Endothelial cell of umbilical vein (primary cell): ENCODE measurements around the gene NPNT. TPM values are rescaled to one million over a fixed set of nuclear protein-coding genes. Genes with fewer than 3 reads are reported as not detected.

Experiments
- BruUV-seq: library from RNA; stranded (reverse); fragments of 400-500 nt; replicated peaks from 2 replicates; lab custom pipeline; 2021; lab: Mats Ljungman, UMichigan
- CTCF ChIA-PET: fragments of 300-600, 350-600 bp; sonication (Branson Sonifier 250); formaldehyde crosslinking; loops from one replicate; lab custom pipeline; 2021; ENCODE audit warnings: antibody characterized with exemption, inconsistent platforms; lab: Charles Lee
- POLR2A ChIA-PET: fragments of 300-600, 350-600 bp; sonication (Branson Sonifier 250); formaldehyde crosslinking; loops from one replicate; lab custom pipeline; 2021; ENCODE audit warnings: antibody characterized with exemption, inconsistent platforms; lab: Charles Lee
- DNase-seq: peaks from one replicate; pipeline ENCODE4 v3.0.0-alpha.2; 2011; ENCODE audit warnings: low read depth, low spot score
- FAIRE-seq: peaks from 2 replicates; lab custom pipeline; 2011; peaks lifted over from hg19 to GRCh38; lab: Jason Lieb, UNC
- H2AFZ ChIP-seq: 2 replicates; pipeline ENCODE4 v1.6.0; 2012; ENCODE audit warnings: low read depth, low read length, control low read depth, inconsistent platforms
- H3K27ac ChIP-seq: 2 replicates; pipeline ENCODE4 v1.5.1; 2011; ENCODE audit warnings: low read depth, mild to moderate bottlenecking, control low read depth, low read length, moderate library complexity; ENCODE audit not compliant: insufficient read depth
- H3K27me3 ChIP-seq, 2 experiments: 2 replicates each; pipeline versions ENCODE4 v1.6.0 to v1.6.1; 2011; ENCODE audit warnings: low read length in 2 of 2, mixed read lengths in 1 of 2; ENCODE audit not compliant: control insufficient read depth in 2 of 2, insufficient read depth in 2 of 2
- H3K36me3 ChIP-seq, 2 experiments: 2 replicates in 1 of 2; 3 replicates in 1 of 2; pipeline ENCODE4 v1.5.1; 2011; ENCODE audit warnings: low read length in 2 of 2, mild to moderate bottlenecking in 1 of 2, moderate library complexity in 1 of 2; ENCODE audit not compliant: control insufficient read depth in 2 of 2, insufficient read depth in 2 of 2; ENCODE audit errors: extremely low read depth in 1 of 2
- H3K4me1 ChIP-seq: 3 replicates; pipeline ENCODE4 v1.5.1; 2011; ENCODE audit warnings: mild to moderate bottlenecking, low read length; ENCODE audit not compliant: control insufficient read depth, insufficient read depth; ENCODE audit errors: extremely low read depth
- H3K4me2 ChIP-seq: 2 replicates; pipeline ENCODE4 v1.6.1; 2011; ENCODE audit warnings: low read length, control low read depth, mixed read lengths; ENCODE audit not compliant: insufficient read depth
- H3K4me3 ChIP-seq, 3 experiments: fragments of 200-600 bp in 1 of 3; sonication (generic), shearing (Covaris generic) in 1 of 3; replicated peaks in 1 of 3; 2 replicates each; pipeline ENCODE4 v1.5.1; 2011 to 2016; ENCODE audit warnings: control low read depth in 3 of 3, low read length in 3 of 3, mild to moderate bottlenecking in 2 of 3, inconsistent platforms in 1 of 3, low read depth in 1 of 3, moderate library complexity in 1 of 3; ENCODE audit not compliant: insufficient read depth in 1 of 3
- H3K79me2 ChIP-seq: 2 replicates; pipeline ENCODE4 v1.6.0; 2012; ENCODE audit warnings: low read length, inconsistent platforms; ENCODE audit not compliant: control insufficient read depth, insufficient read depth
- H3K9ac ChIP-seq: replicated peaks from 2 replicates; pipeline ENCODE3; 2011; ENCODE audit warnings: low read length, control low read depth; ENCODE audit not compliant: insufficient read depth; ENCODE audit errors: extremely low read depth
- H3K9me1 ChIP-seq: replicated peaks from 3 replicates; pipeline ENCODE4 v1.6.0; 2011; ENCODE audit warnings: mild to moderate bottlenecking, low read length; ENCODE audit not compliant: control insufficient read depth, insufficient read depth; ENCODE audit errors: extremely low read depth
- H3K9me3 ChIP-seq: replicated peaks from 2 replicates; pipeline ENCODE4 v1.5.1; 2012; ENCODE audit warnings: low read length, inconsistent platforms; ENCODE audit not compliant: control insufficient read depth, insufficient read depth
- H4K20me1 ChIP-seq: replicated peaks from 2 replicates; pipeline ENCODE3; 2011; ENCODE audit warnings: mild to moderate bottlenecking, low read length; ENCODE audit not compliant: control insufficient read depth, insufficient read depth; ENCODE audit errors: extremely low read depth
- CTCF ChIP-seq, 2 donors: IDR thresholded peaks; 1 replicate in 1 of 2; 2 replicates in 1 of 2; pipeline ENCODE4 v1.5.1; 2011; ENCODE audit warnings: low read length in 2 of 2, mild to moderate bottlenecking in 2 of 2, moderate library complexity in 2 of 2, control low read depth in 1 of 2, inconsistent platforms in 1 of 2, low read depth in 1 of 2; ENCODE audit not compliant: insufficient read depth in 1 of 2; ENCODE audit errors: extremely low read depth in 1 of 2
- EZH2 ChIP-seq: IDR thresholded peaks from 2 replicates; pipeline ENCODE4 v1.6.1; 2012; ENCODE audit warnings: borderline replicate concordance, low read depth, mild to moderate bottlenecking, moderate library complexity, low read length, inconsistent platforms; ENCODE audit not compliant: severe bottlenecking
- GATA2 ChIP-seq: IDR thresholded peaks from 2 replicates; pipeline ENCODE4 v1.7.0; 2011; ENCODE audit warnings: low read depth, mild to moderate bottlenecking, moderate library complexity, mixed read lengths, low read length; ENCODE audit not compliant: insufficient read length, insufficient read depth
- JUN ChIP-seq: IDR thresholded peaks from 2 replicates; pipeline ENCODE4 v1.6.1; 2011; ENCODE audit warnings: borderline replicate concordance, low read depth; ENCODE audit not compliant: insufficient read length, insufficient read depth
- MYC ChIP-seq: IDR thresholded peaks from one replicate; pipeline ENCODE4 v1.6.1; 2011; ENCODE audit warnings: mild to moderate bottlenecking, low read depth, low read length
- POLR2A ChIP-seq: IDR thresholded peaks from 2 replicates; pipeline ENCODE4 v1.6.1; 2012; ENCODE audit warnings: low read depth, mild to moderate bottlenecking, control low read depth, low read length
- POLR2AphosphoS5 ChIP-seq: IDR thresholded peaks from 2 replicates; pipeline ENCODE4 v1.6.1; 2012; ENCODE audit warnings: low read depth, mild to moderate bottlenecking, control low read depth, low read length, moderate library complexity; ENCODE audit not compliant: insufficient read depth
- dilution Hi-C: fragments of 300-500 bp; cut with MboI; formaldehyde crosslinking; loops from one replicate; pipeline ENCODE4 v1.15.0; 2019; ENCODE audit warnings: low sequenced_read_pairs; ENCODE audit not compliant: extremely low pct_ligation_motif_present
- intact Hi-C: fragments of 100-400 bp; cut with micrococcal nuclease; formaldehyde crosslinking; loops from one replicate; pipeline ENCODE4 v1.10.0; 2022
- polyA plus RNA-seq, 4 experiments: library from polyadenylated mRNA; depleted of rRNA in 3 of 4; stranded (reverse) in 3 of 4; unstranded in 1 of 4; fragments of >200 nt; gene quantifications; 2 replicates each; pipeline versions ENCODE4 v1.2.1 to v1.2.3, GENCODE V29; 2011 to 2012; ENCODE audit warnings: missing spikeins in 1 of 4
- total RNA-seq: library from RNA; stranded (reverse); gene quantifications from 2 replicates; pipeline ENCODE4 v1.2.3, GENCODE V29; 2021

Gene NPNT
- total and polyA plus RNA-seq, 2 donors (not counting 3 experiments of a cell fraction or from before 2014, with no cell fraction given) = not detected

- H3K4me2 ChIP-seq = no peak overlapping the region
- H3K4me3 ChIP-seq = no peak overlapping the region
- no peak for DNase-seq
- no peak for FAIRE-seq
- no peaks in the 10 kb centered on the region for H4K20me1 ChIP-seq
- no peaks in the 10 kb centered on the region for H3K27me3 ChIP-seq
- ChIA-PET CTCF (interaction anchor here (1.1 kb wide), 1 partner anchor 160 kb away, joined by 3 read pairs; no protein-coding TSS in a partner anchor), POLR2A (no interaction called here)
- H3K9ac ChIP-seq = no peak overlapping the region
- no peak overlapping the region for H2AFZ ChIP-seq
- no TSS peak for BruUV-seq
- no peaks in the 10 kb centered on the region for H3K4me1 ChIP-seq
- H3K9me3 ChIP-seq = no peaks in the 10 kb centered on the region
- no peaks in the 10 kb centered on the region for H3K36me3 ChIP-seq
- no peaks in the 10 kb centered on the region for H3K9me1 ChIP-seq
- dilution Hi-C loops (no loop called here), intact Hi-C loops (no loop called here)
- no peak overlapping the region for H3K27ac ChIP-seq
- H3K79me2 ChIP-seq = no peaks in the 10 kb centered on the region
- no peak for TF ChIP-seq JUN
- no peak for TF ChIP-seq POLR2A
- no peak for TF ChIP-seq CTCF (IDR thresholded peaks at IDR 0.05; ENCODE audit: extremely low read depth in 1 of 2, insufficient read depth in 1 of 2, low read depth in 1 of 2, low read length in 2 of 2)
- TF ChIP-seq POLR2AphosphoS5 = no peak
- no peak for TF ChIP-seq GATA2
Measured at GRCh38 chr4:105875233-105875632, 20.0 kb upstream of the NPNT start.

- no peak overlapping the region for H3K4me3 ChIP-seq
- intact Hi-C loops (no loop called here), dilution Hi-C loops (no loop called here)
- no peaks in the 10 kb centered on the region for H3K9me1 ChIP-seq
- ChIA-PET CTCF (no interaction called here), POLR2A (no interaction called here)
- DNase-seq (no peak), FAIRE-seq (no peak)
- no peak overlapping the region for H3K4me2 ChIP-seq
- no peaks in the 10 kb centered on the region for H3K9me3 ChIP-seq
- no peaks in the 10 kb centered on the region for H3K79me2 ChIP-seq
- TF ChIP-seq POLR2A = no peak
- no peak for TF ChIP-seq EZH2
- TF ChIP-seq MYC = no peak
- no peak for TF ChIP-seq CTCF (IDR thresholded peaks at IDR 0.05; ENCODE audit: extremely low read depth in 1 of 2, insufficient read depth in 1 of 2, low read depth in 1 of 2, low read length in 2 of 2)
- TF ChIP-seq GATA2 = no peak
- no peaks in the 10 kb centered on the region for H3K36me3 ChIP-seq
- H3K27ac ChIP-seq = no peak overlapping the region
- no peak overlapping the region for H3K9ac ChIP-seq
- no peaks in the 10 kb centered on the region for H3K27me3 ChIP-seq
- no TSS peak for BruUV-seq
- H2AFZ ChIP-seq = no peak overlapping the region
- no peaks in the 10 kb centered on the region for H3K4me1 ChIP-seq
- H4K20me1 ChIP-seq = no peaks in the 10 kb centered on the region
Measured at GRCh38 chr4:105878668-105879067, 16.6 kb upstream of the NPNT start.
